HepG2 (cell line): ENCODE measurements around the gene IGFLR1. TPM values are rescaled to one million over a fixed set of nuclear protein-coding genes. Genes with fewer than 3 reads are reported as not detected.

Experiments used
- AGO1 ChIP-seq: fragments of 200-400 bp; formaldehyde crosslinking; IDR thresholded peaks from 2 replicates; pipeline ENCODE4 v1.6.1; 2017; ENCODE audit warnings: mild to moderate bottlenecking, low read depth, low read length, moderate library complexity; ENCODE audit not compliant: poor library complexity, severe bottlenecking
- KIAA2018 ChIP-seq: sonication (generic); formaldehyde crosslinking; IDR thresholded peaks from 2 replicates; pipeline ENCODE4 v1.5.0; 2020; ENCODE audit warnings: mild to moderate bottlenecking, missing genetic modification reagents, borderline replicate concordance
- KLF13 ChIP-seq: sonication (generic); formaldehyde crosslinking; IDR thresholded peaks from 2 replicates; pipeline ENCODE4 v1.4.0; 2020; ENCODE audit warnings: mild to moderate bottlenecking, missing genetic modification reagents
- NFE2 ChIP-seq: sonication (generic); formaldehyde crosslinking; IDR thresholded peaks from 2 replicates; pipeline ENCODE4 v1.4.0; 2020; ENCODE audit warnings: missing genetic modification reagents
- RFXAP ChIP-seq: sonication (generic); formaldehyde crosslinking; IDR thresholded peaks from 2 replicates; pipeline ENCODE4 v1.4.0; 2020; ENCODE audit warnings: missing genetic modification reagents, borderline replicate concordance
- SIX1 ChIP-seq: sonication (generic); formaldehyde crosslinking; IDR thresholded peaks from 2 replicates; pipeline ENCODE4 v1.4.0; 2020; ENCODE audit warnings: missing genetic modification reagents, borderline replicate concordance
- TOE1 ChIP-seq: sonication (generic); formaldehyde crosslinking; IDR thresholded peaks from 2 replicates; pipeline ENCODE4 v1.4.0; 2020; ENCODE audit warnings: mild to moderate bottlenecking, missing genetic modification reagents
- ZKSCAN8 ChIP-seq: IDR thresholded peaks from 2 replicates; pipeline ENCODE4 v1.6.1; 2016; ENCODE audit warnings: borderline replicate concordance, missing genetic modification reagents, missing compliant biosample characterization
- ZNF282 ChIP-seq: fragments of 450-650 bp; IDR thresholded peaks from 2 replicates; pipeline ENCODE4 v1.6.1; 2018; ENCODE audit not compliant: partially characterized antibody
- ZNF30 ChIP-seq: sonication (generic); formaldehyde crosslinking; IDR thresholded peaks from 2 replicates; pipeline ENCODE4 v1.5.0; 2020; ENCODE audit warnings: mild to moderate bottlenecking, missing genetic modification reagents
- polyA plus RNA-seq, 8 experiments: library from polyadenylated mRNA; depleted of rRNA in 3 of 8; stranded (reverse) in 7 of 8; unstranded in 1 of 8; fragments of >200 nt; fragmentation: Illumina TruSeq in 4 of 8; extraction: Trizol in 4 of 8; gene quantifications; 2 replicates each; pipeline versions ENCODE4 v1.2.1 to v1.2.3, GENCODE V29; 2011 to 2016; ENCODE audit warnings: low read depth in 4 of 8, missing spikeins in 1 of 8, mixed read lengths in 1 of 8; ENCODE audit not compliant: insufficient read depth in 1 of 8
- total RNA-seq, 5 experiments: library from RNA; depleted of rRNA; stranded (reverse); fragments of >200 nt; fragmentation: Illumina TruSeq; extraction: Trizol; gene quantifications; 2 replicates each; pipeline ENCODE4 v1.2.3, GENCODE V29; 2016; ENCODE audit warnings: low read depth in 1 of 5
- TF ChIP-seq, protein P1 (sequence below): IDR thresholded peaks from 2 replicates; pipeline ENCODE4 v1.6.1; 2018; ENCODE audit warnings: missing genetic modification reagents, mild to moderate bottlenecking, missing compliant biosample characterization
- TF ChIP-seq, protein P2 (sequence below): sonication (generic); formaldehyde crosslinking; IDR thresholded peaks from 2 replicates; pipeline ENCODE4 v1.5.1; 2020; ENCODE audit warnings: missing genetic modification reagents, mild to moderate bottlenecking, borderline replicate concordance
- TF ChIP-seq, protein P3 (sequence below): sonication (generic); formaldehyde crosslinking; IDR thresholded peaks from 2 replicates; pipeline ENCODE4 v1.5.0; 2020; ENCODE audit warnings: mild to moderate bottlenecking, missing genetic modification reagents, borderline replicate concordance

Gene IGFLR1
- total and polyA plus RNA-seq, 2 of the 13 experiments (the other 11 are each of a cell fraction or from before 2014, with no cell fraction given): 5.4 to 8.9 TPM

GRCh38 chr19:35756377-35757230 lies 14.4 kb upstream of the IGFLR1 start, which contains the start of gene HSPB6 (continued):
- TF ChIP-seq KIAA2018 (no peak), RFXAP (CRISPR knock-in tag) (no peak), KLF13 (CRISPR knock-in tag) (no peak), ZKSCAN8 (0 out of 2 replicates have a peak, but pooled peaks have one; percentile 54), ZNF30 (CRISPR knock-in tag) (no peak), SIX1 (CRISPR knock-in tag) (no peak), ZNF282 (no peak), NFE2 (CRISPR knock-in tag) (no peak), TOE1 (no peak), AGO1 (peak; percentile 34)
- TF ChIP-seq, protein P1, sequence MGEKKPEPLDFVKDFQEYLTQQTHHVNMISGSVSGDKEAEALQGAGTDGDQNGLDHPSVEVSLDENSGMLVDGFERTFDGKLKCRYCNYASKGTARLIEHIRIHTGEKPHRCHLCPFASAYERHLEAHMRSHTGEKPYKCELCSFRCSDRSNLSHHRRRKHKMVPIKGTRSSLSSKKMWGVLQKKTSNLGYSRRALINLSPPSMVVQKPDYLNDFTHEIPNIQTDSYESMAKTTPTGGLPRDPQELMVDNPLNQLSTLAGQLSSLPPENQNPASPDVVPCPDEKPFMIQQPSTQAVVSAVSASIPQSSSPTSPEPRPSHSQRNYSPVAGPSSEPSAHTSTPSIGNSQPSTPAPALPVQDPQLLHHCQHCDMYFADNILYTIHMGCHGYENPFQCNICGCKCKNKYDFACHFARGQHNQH: no peak; the same call in 1 of the 2 replicates
- TF ChIP-seq, protein P2, sequence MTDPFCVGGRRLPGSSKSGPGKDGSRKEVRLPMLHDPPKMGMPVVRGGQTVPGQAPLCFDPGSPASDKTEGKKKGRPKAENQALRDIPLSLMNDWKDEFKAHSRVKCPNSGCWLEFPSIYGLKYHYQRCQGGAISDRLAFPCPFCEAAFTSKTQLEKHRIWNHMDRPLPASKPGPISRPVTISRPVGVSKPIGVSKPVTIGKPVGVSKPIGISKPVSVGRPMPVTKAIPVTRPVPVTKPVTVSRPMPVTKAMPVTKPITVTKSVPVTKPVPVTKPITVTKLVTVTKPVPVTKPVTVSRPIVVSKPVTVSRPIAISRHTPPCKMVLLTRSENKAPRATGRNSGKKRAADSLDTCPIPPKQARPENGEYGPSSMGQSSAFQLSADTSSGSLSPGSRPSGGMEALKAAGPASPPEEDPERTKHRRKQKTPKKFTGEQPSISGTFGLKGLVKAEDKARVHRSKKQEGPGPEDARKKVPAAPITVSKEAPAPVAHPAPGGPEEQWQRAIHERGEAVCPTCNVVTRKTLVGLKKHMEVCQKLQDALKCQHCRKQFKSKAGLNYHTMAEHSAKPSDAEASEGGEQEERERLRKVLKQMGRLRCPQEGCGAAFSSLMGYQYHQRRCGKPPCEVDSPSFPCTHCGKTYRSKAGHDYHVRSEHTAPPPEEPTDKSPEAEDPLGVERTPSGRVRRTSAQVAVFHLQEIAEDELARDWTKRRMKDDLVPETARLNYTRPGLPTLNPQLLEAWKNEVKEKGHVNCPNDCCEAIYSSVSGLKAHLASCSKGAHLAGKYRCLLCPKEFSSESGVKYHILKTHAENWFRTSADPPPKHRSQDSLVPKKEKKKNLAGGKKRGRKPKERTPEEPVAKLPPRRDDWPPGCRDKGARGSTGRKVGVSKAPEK (CRISPR knock-in tag): no peak
- TF ChIP-seq, protein P3, sequence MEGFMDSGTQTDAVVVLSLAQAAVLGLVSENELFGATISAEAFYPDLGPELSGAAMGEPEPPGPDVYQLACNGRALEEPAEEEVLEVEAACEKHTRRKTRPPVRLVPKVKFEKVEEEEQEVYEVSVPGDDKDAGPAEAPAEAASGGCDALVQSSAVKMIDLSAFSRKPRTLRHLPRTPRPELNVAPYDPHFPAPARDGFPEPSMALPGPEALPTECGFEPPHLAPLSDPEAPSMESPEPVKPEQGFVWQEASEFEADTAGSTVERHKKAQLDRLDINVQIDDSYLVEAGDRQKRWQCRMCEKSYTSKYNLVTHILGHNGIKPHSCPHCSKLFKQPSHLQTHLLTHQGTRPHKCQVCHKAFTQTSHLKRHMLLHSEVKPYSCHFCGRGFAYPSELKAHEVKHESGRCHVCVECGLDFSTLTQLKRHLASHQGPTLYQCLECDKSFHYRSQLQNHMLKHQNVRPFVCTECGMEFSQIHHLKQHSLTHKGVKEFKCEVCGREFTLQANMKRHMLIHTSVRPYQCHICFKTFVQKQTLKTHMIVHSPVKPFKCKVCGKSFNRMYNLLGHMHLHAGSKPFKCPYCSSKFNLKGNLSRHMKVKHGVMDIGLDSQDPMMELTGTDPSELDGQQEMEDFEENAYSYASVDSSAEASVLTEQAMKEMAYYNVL: no peak
